Muscle of leg (tissue), 11 donors: ENCODE data around the gene GNB3. TPM values are rescaled to one million over a fixed set of nuclear protein-coding genes. Genes with fewer than 3 reads are reported as not detected.
"Not testable (repeated sequence)": the region's sequence is repeated elsewhere in the genome, so short reads cannot be mapped to it uniquely, and the experiment has no call there.

ENCODE experiments used
- DNase-seq: peaks from one replicate; pipeline ENCODE4 v3.0.0; 2013
- H3K27ac ChIP-seq: one replicate; pipeline ENCODE4 v1.5.1; 2013; ENCODE audit warnings: mild to moderate bottlenecking, low read length, control low read depth
- H3K27me3 ChIP-seq: one replicate; pipeline ENCODE4 v1.6.1; 2013; ENCODE audit warnings: low read length; ENCODE audit not compliant: control insufficient read depth, insufficient read depth
- H3K36me3 ChIP-seq: one replicate; pipeline ENCODE4 v1.6.1; 2013; ENCODE audit warnings: low read length; ENCODE audit not compliant: control insufficient read depth, insufficient read depth
- H3K4me1 ChIP-seq: one replicate; pipeline ENCODE4 v1.6.1; 2013; ENCODE audit warnings: low read length; ENCODE audit not compliant: control insufficient read depth, insufficient read depth
- H3K4me3 ChIP-seq: one replicate; pipeline ENCODE4 v1.5.1; 2013; ENCODE audit warnings: low read length, control low read depth
- H3K9me3 ChIP-seq: replicated peaks from 2 replicates; pipeline ENCODE4 v1.6.1; 2013; ENCODE audit warnings: low read depth, low read length; ENCODE audit not compliant: control insufficient read depth
- WGBS: methylation state at CpG from one replicate; pipeline ENCODE4 v1.1.5; 2013; ENCODE audit warnings: missing lambda C conversion rate; ENCODE audit not compliant: insufficient coverage; 5-methylcytosine and 5-hydroxymethylcytosine counted together
- polyA plus RNA-seq, 8 donors: library from polyadenylated mRNA; unstranded; fragments of 120-200 nt; gene quantifications; one replicate each; pipeline versions ENCODE4 v1.2.1 to v1.2.3, GENCODE V29; 2013; ENCODE audit warnings: inconsistent platforms in 1 of 8, low replicate concordance in 1 of 8; ENCODE audit not compliant: insufficient read length in 8 of 8, insufficient read depth in 1 of 8
- total RNA-seq: library from RNA; stranded (reverse); fragments of 120-200 nt; gene quantifications from one replicate; pipeline ENCODE4 v1.2.4, GENCODE V29; 2013

Gene GNB3
- total and polyA plus RNA-seq, 9 donors, result 4.7 to 41.7 (median 22.4) TPM

GRCh38 chr12:6867413-6868210 lies 26.9 kb downstream of the GNB3 start, which contains the start of gene TPI1:
TSS of gene TPI1 (plus strand) at chr12:6867531. CDS start at chr12:6867567, 36 bp downstream.
- under 1% methylated on average over 83 of the region's 86 CpGs for WGBS
- peak; percentile 91 for DNase-seq
- Histone ChIP-seq H3K27ac (peak within 1 kb of the TSS; percentile 93), H3K9me3 (no peaks in the 10 kb centered on the region), H3K36me3 (peaks cover 68% of the 10 kb centered on the region), H3K4me3 (peak within 1 kb of the TSS; percentile 85), H3K4me1 (peaks cover 47% of the 10 kb centered on the region), H3K27me3 (no peaks in the 10 kb centered on the region)

- Histone ChIP-seq H3K9me3 (no peaks in the 10 kb centered on the region), H3K27ac (peak overlapping the region; percentile 93), H3K4me3 (peak overlapping the region; percentile 85), H3K4me1 (peaks cover 50% of the 10 kb centered on the region), H3K36me3 (peaks cover 61% of the 10 kb centered on the region), H3K27me3 (no peaks in the 10 kb centered on the region)
- DNase-seq, result peak; percentile 70
- WGBS, result 0% methylated on average over 7 of the region's 22 CpGs
These were observed 27.7 kb downstream of the GNB3 start for GRCh38 chr12:6868211-6869048.

- H3K27ac ChIP-seq, result peak overlapping the region; percentile 93
- peak overlapping the region; percentile 85 for H3K4me3 ChIP-seq
- peaks cover 57% of the 10 kb centered on the region for H3K4me1 ChIP-seq
- no peaks in the 10 kb centered on the region for H3K27me3 ChIP-seq
- peak; percentile 88 for DNase-seq
- peaks cover 52% of the 10 kb centered on the region for H3K36me3 ChIP-seq
- WGBS, result 30% methylated on average over 12 of the region's 12 CpGs
- H3K9me3 ChIP-seq, result no peaks in the 10 kb centered on the region
These were observed 28.6 kb downstream of the GNB3 start for GRCh38 chr12:6869049-6870021.

GRCh38 chr12:6870304-6870703 lies 29.6 kb downstream of the GNB3 start:
- WGBS, result 50% methylated on average over 2 of the region's 4 CpGs
- not testable (repeated sequence) for H3K9me3 ChIP-seq, H3K4me3 ChIP-seq, H3K27ac ChIP-seq, H3K27me3 ChIP-seq, DNase-seq
- H3K4me1 ChIP-seq, result peaks cover 57% of the 10 kb centered on the region
- peaks cover 44% of the 10 kb centered on the region for H3K36me3 ChIP-seq

- Histone ChIP-seq H3K27me3 (no peaks in the 10 kb centered on the region), H3K36me3 (peaks cover 38% of the 10 kb centered on the region), H3K4me1 (peaks cover 54% of the 10 kb centered on the region), H3K27ac (no peak overlapping the region), H3K4me3 (no peak overlapping the region), H3K9me3 (no peaks in the 10 kb centered on the region)
- 83% methylated on average over 9 of the region's 12 CpGs for WGBS
- DNase-seq, result no peak
These were observed 30.6 kb downstream of the GNB3 start for GRCh38 chr12:6871052-6871957.

GRCh38 chr12:6872073-6873048 lies 31.6 kb downstream of the GNB3 start:
- WGBS, result 2% methylated on average over 34 of the region's 40 CpGs
- DNase-seq, result peak; percentile 90
- Histone ChIP-seq H3K27me3 (no peaks in the 10 kb centered on the region), H3K9me3 (no peaks in the 10 kb centered on the region), H3K36me3 (peaks cover 35% of the 10 kb centered on the region), H3K4me3 (peak overlapping the region; percentile 84), H3K4me1 (peaks cover 45% of the 10 kb centered on the region), H3K27ac (peak overlapping the region; percentile 88)

- Histone ChIP-seq H3K4me1 (peaks cover 42% of the 10 kb centered on the region), H3K27ac (peak within 1 kb of the TSS; percentile 93), H3K36me3 (peaks cover 35% of the 10 kb centered on the region), H3K9me3 (no peaks in the 10 kb centered on the region), H3K27me3 (no peaks in the 10 kb centered on the region), H3K4me3 (peak within 1 kb of the TSS; percentile 84)
- DNase-seq, result peak; percentile 98
- WGBS, result 1% methylated on average over 57 of the region's 66 CpGs
These were observed 32.6 kb downstream of the GNB3 start, which contains the start of gene SPSB2 for GRCh38 chr12:6873094-6874014. TSS of gene SPSB2 (minus strand) at chr12:6873303. CDS start at chr12:6872901, 402 bp downstream.
